Activated T-cell treated with anti-CD3 and anti-CD28 coated beads for 48 hours (primary cell): ENCODE data around the gene PCBP3.

Experiments
- DNase-seq: peaks from one replicate; pipeline ENCODE4 v3.0.0-alpha.2; 2020; ENCODE audit warnings: low read depth

Gene PCBP3

GRCh38 chr21:45930792-45931191, 287.3 kb downstream of the PCBP3 start:
- DNase-seq: no peak

GRCh38 chr21:45931397-45931969, 288.0 kb downstream of the PCBP3 start:
- peak; percentile 9 for DNase-seq

- peak; percentile 8 for DNase-seq
Observed at GRCh38 chr21:45932922-45933502, 289.5 kb downstream of the PCBP3 start.

- no peak for DNase-seq
Observed at GRCh38 chr21:45934085-45934484, 290.6 kb downstream of the PCBP3 start.

GRCh38 chr21:45934554-45934953, 291.0 kb downstream of the PCBP3 start:
- DNase-seq: no peak

GRCh38 chr21:45935628-45936027, 292.1 kb downstream of the PCBP3 start:
- DNase-seq: no peak

- DNase-seq: no peak
Observed at GRCh38 chr21:45937721-45938452, 294.4 kb downstream of the PCBP3 start.

GRCh38 chr21:45938453-45938755, 294.9 kb downstream of the PCBP3 start:
- no peak for DNase-seq

GRCh38 chr21:45938811-45939520, 295.4 kb downstream of the PCBP3 start:
- DNase-seq: no peak

- DNase-seq: no peak
Observed at GRCh38 chr21:45939521-45940045, 296.1 kb downstream of the PCBP3 start.

- DNase-seq: no peak
Observed at GRCh38 chr21:45940091-45940490, 296.6 kb downstream of the PCBP3 start.

GRCh38 chr21:45940621-45941337, 297.3 kb downstream of the PCBP3 start:
- no peak for DNase-seq

GRCh38 chr21:45941338-45941710, 297.8 kb downstream of the PCBP3 start:
- no peak for DNase-seq

- DNase-seq: no peak
Observed at GRCh38 chr21:45941717-45942546, 298.4 kb downstream of the PCBP3 start.

GRCh38 chr21:45942755-45943629, 299.5 kb downstream of the PCBP3 start:
- DNase-seq: no peak

GRCh38 chr21:45943630-45944540, 300.4 kb downstream of the PCBP3 start:
- DNase-seq: no peak

GRCh38 chr21:45944601-45945000, 301.1 kb downstream of the PCBP3 start:
- DNase-seq: no peak

GRCh38 chr21:45945066-45945867, 301.7 kb downstream of the PCBP3 start:
- DNase-seq: no peak

- DNase-seq: no peak
Observed at GRCh38 chr21:45945868-45946210, 302.3 kb downstream of the PCBP3 start.
